ENCODE data around the gene GSTM4. TPM values are rescaled to one million over a fixed set of nuclear protein-coding genes. Genes with fewer than 3 reads are reported as not detected.

The GSTM4 gene
- total RNA-seq, 1 experiment from 2014 or later: 188 TPM

- POLR2A ChIA-PET (ENCODE audit: low non-redundant PET): no interaction called here
- intact Hi-C loops (cut with micrococcal nuclease; ENCODE audit: unreplicated experiment): no loop called here
Measured at GRCh38 chr1:109628540-109629321, 27.2 kb upstream of the GSTM4 start.

GRCh38 chr1:109629372-109630030 lies 26.4 kb upstream of the GSTM4 start:
- Histone ChIP-seq H3K9me3 (ENCODE audit: low read depth, low read length, poor library complexity, severe bottlenecking) (no peaks in the 10 kb centered on the region), H3K36me3 (ENCODE audit: insufficient read depth, low read length, poor library complexity, severe bottlenecking) (peaks cover 49% of the 10 kb centered on the region), H3K4me1 (ENCODE audit: insufficient read depth, low read length, poor library complexity, severe bottlenecking) (peaks cover 18% of the 10 kb centered on the region), H3K27ac (ENCODE audit: low read depth, low read length, poor library complexity, severe bottlenecking) (no peak overlapping the region), H3K4me3 (ENCODE audit: low read depth, low read length, poor library complexity, severe bottlenecking) (no peak overlapping the region), H3K27me3 (replicated peaks; ENCODE audit: insufficient read depth, low read depth, low read length, poor library complexity) (no peaks in the 10 kb centered on the region)
- BruUV-seq (replicated peaks): no TSS peak
- POLR2A ChIA-PET (ENCODE audit: low non-redundant PET): no interaction called here
- no peak for TF ChIP-seq CTCF (conservative IDR thresholded peaks at IDR 0.05; ENCODE audit: low read depth, low read length)
- no peak for TF ChIP-seq EZH2 (IDR thresholded peaks at IDR 0.05; ENCODE audit: borderline replicate concordance, low read depth, low read length, poor library complexity, severe bottlenecking)
- no peak for DNase-seq (ENCODE audit: low spot score)
- intact Hi-C loops (cut with micrococcal nuclease; ENCODE audit: unreplicated experiment): no loop called here
- CTCF ChIA-PET: interaction anchor here (0.6 to 1.5 kb wide), 6 partner anchors 9 to 222 kb away, joined by 3 to 33 read pairs (median 6); partner anchors contain the start of gene GNAI3

More at GRCh38 chr1:109628540-109629321, 27.2 kb upstream of the GSTM4 start:
- H3K4me1 ChIP-seq (ENCODE audit: insufficient read depth, low read length, poor library complexity, severe bottlenecking): peaks cover 24% of the 10 kb centered on the region
- peaks cover 49% of the 10 kb centered on the region for H3K36me3 ChIP-seq (ENCODE audit: insufficient read depth, low read length, poor library complexity, severe bottlenecking)
- no peak for DNase-seq (ENCODE audit: low spot score)
- no peak overlapping the region for H3K4me3 ChIP-seq (ENCODE audit: low read depth, low read length, poor library complexity, severe bottlenecking)
- no peak for TF ChIP-seq EZH2 (IDR thresholded peaks at IDR 0.05; ENCODE audit: borderline replicate concordance, low read depth, low read length, poor library complexity, severe bottlenecking)
- TF ChIP-seq CTCF (conservative IDR thresholded peaks at IDR 0.05; ENCODE audit: low read depth, low read length): no peak
- H3K27me3 ChIP-seq (replicated peaks; ENCODE audit: insufficient read depth, low read depth, low read length, poor library complexity): no peaks in the 10 kb centered on the region
- no peaks in the 10 kb centered on the region for H3K9me3 ChIP-seq (ENCODE audit: low read depth, low read length, poor library complexity, severe bottlenecking)
- CTCF ChIA-PET: interaction anchor here (1.5 kb wide), 1 partner anchor 83 kb away, joined by 3 read pairs; no protein-coding TSS in a partner anchor
- no peak overlapping the region for H3K27ac ChIP-seq (ENCODE audit: low read depth, low read length, poor library complexity, severe bottlenecking)
- no TSS peak for BruUV-seq (replicated peaks)

GRCh38 chr1:109630081-109630897 lies 25.6 kb upstream of the GSTM4 start:
- Histone ChIP-seq H3K27ac (ENCODE audit: low read depth, low read length, poor library complexity, severe bottlenecking) (no peak overlapping the region), H3K9me3 (ENCODE audit: low read depth, low read length, poor library complexity, severe bottlenecking) (no peaks in the 10 kb centered on the region), H3K36me3 (ENCODE audit: insufficient read depth, low read length, poor library complexity, severe bottlenecking) (peaks cover 49% of the 10 kb centered on the region), H3K4me1 (ENCODE audit: insufficient read depth, low read length, poor library complexity, severe bottlenecking) (peaks cover 25% of the 10 kb centered on the region), H3K4me3 (ENCODE audit: low read depth, low read length, poor library complexity, severe bottlenecking) (no peak overlapping the region), H3K27me3 (replicated peaks; ENCODE audit: insufficient read depth, low read depth, low read length, poor library complexity) (no peaks in the 10 kb centered on the region)
- no peak for TF ChIP-seq EZH2 (IDR thresholded peaks at IDR 0.05; ENCODE audit: borderline replicate concordance, low read depth, low read length, poor library complexity, severe bottlenecking)
- TF ChIP-seq CTCF (conservative IDR thresholded peaks at IDR 0.05; ENCODE audit: low read depth, low read length): 0 out of 2 replicates have a peak, but pooled peaks have one; percentile 15
- intact Hi-C loops (cut with micrococcal nuclease; ENCODE audit: unreplicated experiment): no loop called here
- no TSS peak for BruUV-seq (replicated peaks)
- ChIA-PET POLR2A (ENCODE audit: low non-redundant PET) (interaction anchor here (0.7 kb wide), 1 partner anchor 13 kb away, joined by 7 read pairs; no protein-coding TSS in a partner anchor), CTCF (interaction anchor here (0.6 to 1.4 kb wide), 11 partner anchors 10 to 221 kb away, joined by 3 to 33 read pairs (median 5); partner anchors contain the start of gene GNAI3)
- DNase-seq (ENCODE audit: low spot score): no peak

All from A673 (cell line).